ENCODE measurements around the gene CRYBG2. TPM values are rescaled to one million over a fixed set of nuclear protein-coding genes. Genes with fewer than 3 reads are reported as not detected.
A peak's percentile ranks its signal among the peaks of the same experiment; 100 is the strongest.

The CRYBG2 gene
- total RNA-seq, 1 donor from 2014 or later: 9.4 TPM

DNA sequence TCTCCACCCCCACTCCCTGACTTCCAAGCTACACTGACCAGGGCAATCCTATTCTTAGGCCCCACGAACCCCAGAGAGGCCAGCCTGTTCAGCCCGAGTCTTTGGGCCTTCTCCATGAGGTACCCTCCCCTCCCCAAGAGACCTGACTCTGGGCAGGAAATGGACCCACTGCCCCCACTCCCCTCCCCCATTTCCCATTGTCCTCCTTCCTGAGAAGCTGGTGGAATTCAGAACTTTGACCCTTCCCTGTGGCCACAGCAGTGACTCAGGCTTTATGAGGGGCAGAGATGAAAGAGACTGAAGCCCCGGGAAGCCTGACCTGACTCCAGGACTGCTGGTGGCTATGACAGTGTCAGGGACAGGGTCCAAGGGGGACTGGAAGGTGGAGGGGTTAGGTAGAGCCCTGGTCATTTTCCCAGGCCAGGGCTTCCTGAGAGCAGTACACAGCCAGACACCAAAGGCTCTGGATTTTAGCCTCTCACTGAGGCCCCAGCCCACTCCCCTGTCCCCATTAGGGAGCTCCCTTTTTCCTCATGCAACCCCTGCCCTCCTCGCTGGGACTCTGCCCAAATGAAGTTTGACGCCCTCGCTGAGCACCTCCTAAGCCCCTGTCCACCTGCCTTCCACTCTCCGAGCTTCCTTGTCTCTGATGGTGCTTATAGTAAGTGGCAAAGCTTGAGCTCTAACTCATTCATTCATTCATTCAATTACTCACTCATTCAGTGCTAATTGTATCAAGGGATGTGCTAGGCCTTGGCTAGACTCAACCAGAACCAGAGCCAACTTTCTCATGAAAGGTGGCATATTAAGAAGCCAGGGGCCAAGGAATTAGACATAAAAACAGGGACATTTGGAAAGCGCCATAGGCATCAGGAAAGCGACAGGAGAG, 3.0 kb downstream of the CRYBG2 start:
- no peaks in the 10 kb centered on the region for H3K36me3 Mint-ChIP-seq
- H3K27ac Mint-ChIP-seq: peak overlapping the region; percentile 5
- H3K9me3 Mint-ChIP-seq: no peaks in the 10 kb centered on the region
- DNase-seq (ENCODE audit: low spot score in 2 of 2, unreplicated experiment in 2 of 2): no peak
- H3K4me3 Mint-ChIP-seq: no peak overlapping the region
- peaks cover 33% of the 10 kb centered on the region for H3K4me1 Mint-ChIP-seq
- TF ChIP-seq CTCF (IDR thresholded peaks at IDR 0.05; ENCODE audit: unreplicated experiment): no peak
- H3K27me3 Mint-ChIP-seq (ENCODE audit: low read depth): peaks cover 2% of the 10 kb centered on the region

DNA sequence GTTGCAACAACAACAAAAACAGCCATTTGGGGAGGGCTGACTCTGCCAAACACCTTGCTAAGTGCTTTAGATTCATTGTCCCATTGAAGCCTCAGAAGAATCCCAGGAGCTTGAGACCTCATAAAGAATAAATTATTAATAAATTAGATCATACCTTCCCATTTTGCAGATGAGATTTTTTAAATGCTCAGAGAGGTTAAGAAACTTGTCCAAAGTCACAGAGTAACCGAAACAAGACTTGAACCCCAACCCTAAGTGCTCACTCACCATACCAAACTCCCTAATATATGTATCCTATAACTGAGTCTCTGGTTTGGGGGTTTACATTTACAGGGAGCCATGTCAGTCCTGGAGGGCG, 3.6 kb downstream of the CRYBG2 start:
- Mint-ChIP-seq H3K4me1 (peaks cover 27% of the 10 kb centered on the region), H3K27ac (no peak overlapping the region), H3K36me3 (no peaks in the 10 kb centered on the region), H3K4me3 (no peak overlapping the region), H3K27me3 (ENCODE audit: low read depth) (no peaks in the 10 kb centered on the region), H3K9me3 (no peaks in the 10 kb centered on the region)
- DNase-seq (ENCODE audit: low spot score in 2 of 2, unreplicated experiment in 2 of 2): no peak
- TF ChIP-seq CTCF (IDR thresholded peaks at IDR 0.05; ENCODE audit: unreplicated experiment): no peak

DNA sequence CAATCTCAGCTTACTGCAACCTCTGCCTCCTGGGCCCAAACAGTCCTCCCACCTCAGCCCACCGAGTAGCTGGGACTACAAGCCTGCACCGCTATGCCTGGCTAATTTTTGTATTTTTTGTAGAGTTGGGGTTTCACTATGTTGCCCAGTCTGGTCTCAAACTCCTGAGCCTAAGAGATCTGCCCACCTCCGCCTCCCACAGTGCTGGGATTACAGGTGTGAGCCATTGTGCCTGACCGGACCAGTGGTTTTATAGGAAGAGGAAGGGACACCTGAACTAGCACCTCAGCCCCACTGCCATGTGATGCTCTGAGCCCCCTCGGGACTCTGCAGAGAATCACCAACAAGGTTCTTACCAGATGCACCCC, 4.1 kb downstream of the CRYBG2 start:
- no peaks in the 10 kb centered on the region for H3K27me3 Mint-ChIP-seq (ENCODE audit: low read depth)
- no peak for DNase-seq (ENCODE audit: low spot score in 2 of 2, unreplicated experiment in 2 of 2)
- no peak overlapping the region for H3K4me3 Mint-ChIP-seq
- no peak for TF ChIP-seq CTCF (IDR thresholded peaks at IDR 0.05; ENCODE audit: unreplicated experiment)
- H3K27ac Mint-ChIP-seq: no peak overlapping the region
- no peaks in the 10 kb centered on the region for H3K36me3 Mint-ChIP-seq
- H3K9me3 Mint-ChIP-seq: no peaks in the 10 kb centered on the region
- H3K4me1 Mint-ChIP-seq: peaks cover 27% of the 10 kb centered on the region

DNA sequence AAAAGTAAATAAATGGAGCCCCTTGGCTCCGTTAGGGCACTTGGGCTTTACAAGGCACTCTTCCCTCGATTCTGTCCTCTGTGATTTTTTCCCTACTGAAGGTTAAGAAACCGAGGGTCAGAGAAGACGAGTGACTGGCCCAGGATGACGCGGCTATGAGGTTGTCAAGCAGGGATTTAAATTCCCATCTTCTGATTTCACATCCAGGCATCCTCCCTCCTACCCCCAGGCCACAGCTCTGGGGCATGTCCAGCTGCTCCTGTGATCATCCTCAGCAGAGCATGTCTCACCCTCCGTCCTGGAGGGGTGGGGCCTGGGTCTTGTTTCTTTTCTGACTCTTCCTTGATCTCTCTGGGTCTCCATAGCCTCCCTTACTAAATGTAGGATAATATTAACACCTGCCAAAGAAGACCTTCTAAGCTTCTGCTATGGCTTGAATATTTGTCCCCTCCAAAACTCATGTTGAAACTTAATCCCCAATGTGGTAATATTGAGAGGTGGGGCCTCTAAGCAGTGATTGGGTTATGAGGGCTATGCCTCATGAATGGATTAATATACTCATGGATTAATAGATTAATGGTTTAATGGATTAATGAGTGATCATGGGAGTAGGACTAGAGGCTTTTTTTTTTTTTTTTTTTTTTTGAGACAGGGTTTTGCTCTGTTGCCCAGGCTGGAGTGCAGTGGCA, 4.6 kb downstream of the CRYBG2 start:
- no peak overlapping the region for H3K27ac Mint-ChIP-seq
- no peak for DNase-seq (ENCODE audit: low spot score in 2 of 2, unreplicated experiment in 2 of 2)
- peaks cover 21% of the 10 kb centered on the region for H3K4me1 Mint-ChIP-seq
- H3K36me3 Mint-ChIP-seq: no peaks in the 10 kb centered on the region
- H3K4me3 Mint-ChIP-seq: no peak overlapping the region
- TF ChIP-seq CTCF (IDR thresholded peaks at IDR 0.05; ENCODE audit: unreplicated experiment): no peak
- no peaks in the 10 kb centered on the region for H3K9me3 Mint-ChIP-seq
- H3K27me3 Mint-ChIP-seq (ENCODE audit: low read depth): no peaks in the 10 kb centered on the region

DNA sequence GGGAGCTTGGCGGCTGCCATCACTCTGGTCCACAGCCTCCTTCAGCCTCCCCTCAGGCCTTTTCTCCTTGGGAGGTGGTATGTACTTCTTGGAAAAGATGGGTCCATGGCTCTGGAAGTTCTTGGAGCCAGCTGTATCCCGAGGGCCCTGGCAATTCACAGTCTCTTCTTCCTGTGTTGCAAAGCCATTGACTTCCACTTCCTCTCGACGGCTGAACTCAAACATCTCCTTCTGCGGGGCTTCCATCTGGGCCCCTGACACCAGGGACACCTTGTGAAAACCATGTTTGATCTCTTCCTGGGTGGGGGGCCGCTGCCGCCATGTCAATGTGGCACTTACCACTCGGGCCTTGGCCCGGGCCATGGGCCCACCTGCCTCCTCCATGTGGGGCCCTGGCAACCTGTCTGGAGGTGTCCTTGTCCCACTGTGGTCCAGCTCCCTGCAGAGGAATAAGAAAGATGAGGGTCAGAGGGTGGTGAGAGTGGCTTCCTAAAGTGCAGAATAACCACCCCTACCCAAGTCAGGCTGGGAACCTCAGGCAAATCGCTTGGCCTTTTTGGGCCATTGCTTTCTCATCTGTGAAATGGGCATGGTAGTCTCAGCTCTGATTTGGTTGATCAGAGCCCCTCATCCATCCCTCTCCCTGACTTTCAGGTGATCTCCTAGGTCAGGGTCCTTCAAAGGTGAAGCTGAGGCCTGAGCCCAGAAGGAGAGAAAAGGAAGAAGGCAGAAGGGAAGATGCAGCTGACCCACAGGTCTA, 7.5 kb downstream of the CRYBG2 start:
- no peak for TF ChIP-seq CTCF (IDR thresholded peaks at IDR 0.05; ENCODE audit: unreplicated experiment)
- Mint-ChIP-seq H3K27ac (no peak overlapping the region), H3K36me3 (no peaks in the 10 kb centered on the region), H3K27me3 (ENCODE audit: low read depth) (no peaks in the 10 kb centered on the region), H3K4me1 (peaks cover 4% of the 10 kb centered on the region), H3K9me3 (no peaks in the 10 kb centered on the region), H3K4me3 (no peak overlapping the region)
- DNase-seq (ENCODE audit: low spot score in 2 of 2, unreplicated experiment in 2 of 2): no peak
